Stimulated activated CD8-positive, alpha-beta memory T cell treated with anti-CD3 and anti-CD28 coated beads, Interleukin-15, amount 100 ng/mL, for 4 hours (primary cell): ENCODE data around the gene COL19A1.
"Not testable (repeated sequence)": the region's sequence is repeated elsewhere in the genome, so short reads cannot be mapped to it uniquely, and the experiment has no call there.

Source experiments
- DNase-seq, 2 donors: peaks; one replicate each; pipeline ENCODE4 v3.0.0-alpha.2; 2020; ENCODE audit warnings: low read depth in 2 of 2

COL19A1 gene

GRCh38 chr6:69866770-69867638 is 648 bp downstream of the COL19A1 start:
- peak; percentile 15 to 41 for DNase-seq

DNA sequence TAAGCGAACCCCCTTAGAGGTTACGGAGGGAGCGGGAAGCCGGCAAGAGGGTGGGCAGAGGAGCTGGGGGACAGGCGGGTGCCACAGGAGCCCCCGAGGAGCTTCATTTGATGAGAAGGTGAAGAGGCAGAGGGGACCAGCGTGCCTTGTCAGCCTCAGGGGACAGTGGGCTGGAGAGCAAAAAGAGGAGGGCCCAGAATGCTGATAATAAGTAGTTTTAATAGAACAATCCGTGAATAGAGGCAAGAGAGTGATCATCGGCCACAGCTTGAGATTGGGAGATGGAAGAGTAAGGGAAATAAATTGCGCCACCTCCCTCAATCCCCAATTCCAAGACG is 1.3 kb downstream of the COL19A1 start:
- no peak for DNase-seq

DNA sequence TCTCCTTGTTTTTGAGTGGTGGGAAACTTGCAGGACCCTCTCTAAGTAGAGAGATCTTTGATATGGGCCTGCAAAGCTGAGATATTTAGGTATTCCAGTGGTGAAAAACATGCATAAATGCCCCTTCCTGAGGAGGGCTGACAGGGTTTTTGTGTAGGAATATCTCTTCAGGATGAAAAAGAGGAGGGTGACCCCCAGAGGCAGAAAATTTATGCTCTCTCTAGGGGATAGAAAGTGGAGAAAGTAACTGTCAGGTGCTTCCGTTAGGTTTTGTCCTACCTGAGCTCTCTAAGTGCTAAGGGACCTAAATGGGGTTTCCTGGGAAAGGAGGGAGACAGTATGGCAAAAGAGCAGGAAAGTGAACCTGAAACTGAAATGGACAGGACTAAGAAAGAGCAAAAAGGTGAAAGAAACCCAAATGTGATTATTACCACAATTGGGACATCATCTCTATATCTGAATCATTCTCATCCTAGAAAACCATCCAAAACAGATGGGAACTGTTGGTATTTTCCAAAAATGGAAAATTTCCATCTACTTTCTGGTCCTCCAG is 2.0 kb downstream of the COL19A1 start:
- DNase-seq: no peak

GRCh38 chr6:69868961-69869360 is 2.6 kb downstream of the COL19A1 start:
- DNase-seq: no peak

DNA sequence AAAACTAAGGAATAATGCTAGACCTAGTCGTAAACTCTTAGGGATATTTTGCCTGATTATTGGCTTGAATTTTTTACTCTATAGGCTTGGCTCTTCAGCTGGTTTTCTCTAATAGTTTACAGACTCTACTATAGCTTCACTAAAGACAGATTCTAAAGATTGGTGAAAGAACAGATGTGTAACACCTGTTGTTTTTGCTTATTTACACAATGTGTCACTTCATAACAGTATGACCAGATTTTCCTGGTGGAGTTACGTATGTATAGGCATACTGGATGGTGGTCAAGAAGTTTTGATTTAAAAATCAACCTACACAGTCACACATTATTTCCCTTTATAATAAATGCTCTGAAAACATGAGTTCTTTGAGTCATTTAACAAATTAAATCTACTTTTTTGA is 4.8 kb downstream of the COL19A1 start:
- DNase-seq: no peak

- DNase-seq: no peak
Measured at GRCh38 chr6:69873291-69873690, 6.9 kb downstream of the COL19A1 start.

- no peak for DNase-seq
Measured at GRCh38 chr6:69875715-69876114, 9.4 kb downstream of the COL19A1 start.

DNA sequence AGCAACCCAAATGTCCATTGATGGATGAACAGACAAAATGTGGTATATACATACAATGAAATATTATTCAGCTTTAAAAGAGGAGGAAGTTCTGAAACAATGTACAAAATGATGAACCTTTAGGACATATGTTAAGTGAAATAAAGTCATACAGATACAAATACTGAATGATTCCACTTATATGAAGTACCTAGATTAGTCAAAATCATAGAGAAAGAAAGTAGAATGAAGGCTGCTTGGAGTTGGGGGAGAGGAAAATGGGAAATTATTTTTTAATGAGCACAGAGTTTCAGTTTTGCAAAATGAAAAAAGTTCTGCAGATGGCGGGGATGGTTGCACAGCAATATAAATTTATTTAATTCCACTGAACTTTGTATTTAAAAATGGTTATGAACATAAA is 12.4 kb downstream of the COL19A1 start:
- DNase-seq: no peak

GRCh38 chr6:69880601-69881000 is 14.2 kb downstream of the COL19A1 start:
- no peak for DNase-seq

- no peak for DNase-seq
Measured at GRCh38 chr6:69881322-69882151, 15.2 kb downstream of the COL19A1 start.

- DNase-seq: no peak
Measured at GRCh38 chr6:69883551-69883950, 17.2 kb downstream of the COL19A1 start.

GRCh38 chr6:69884231-69884630 is 17.9 kb downstream of the COL19A1 start:
- no peak for DNase-seq

DNA sequence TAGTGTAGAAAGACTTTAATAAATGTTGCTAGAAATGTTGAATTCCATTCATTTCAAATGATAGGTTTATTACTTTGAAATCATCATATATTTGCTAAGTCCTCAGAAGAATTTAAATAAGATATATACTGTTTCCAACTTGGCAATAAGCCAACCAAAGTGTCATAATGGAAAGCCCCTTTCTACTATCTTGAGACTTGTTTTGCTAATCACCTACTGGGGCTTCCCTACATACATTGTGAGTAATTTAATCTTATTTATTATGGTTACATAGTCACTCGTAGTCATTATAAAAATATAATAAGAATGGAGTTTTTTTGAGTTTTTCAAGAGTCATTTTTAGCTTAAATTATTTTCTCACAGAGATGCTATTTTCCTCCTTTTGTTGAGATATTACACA is 20.7 kb downstream of the COL19A1 start:
- no peak for DNase-seq

- DNase-seq: no peak
Measured at GRCh38 chr6:69887714-69888345, 21.5 kb downstream of the COL19A1 start.

- DNase-seq: no peak
Measured at GRCh38 chr6:69888482-69889233, 22.3 kb downstream of the COL19A1 start.

DNA sequence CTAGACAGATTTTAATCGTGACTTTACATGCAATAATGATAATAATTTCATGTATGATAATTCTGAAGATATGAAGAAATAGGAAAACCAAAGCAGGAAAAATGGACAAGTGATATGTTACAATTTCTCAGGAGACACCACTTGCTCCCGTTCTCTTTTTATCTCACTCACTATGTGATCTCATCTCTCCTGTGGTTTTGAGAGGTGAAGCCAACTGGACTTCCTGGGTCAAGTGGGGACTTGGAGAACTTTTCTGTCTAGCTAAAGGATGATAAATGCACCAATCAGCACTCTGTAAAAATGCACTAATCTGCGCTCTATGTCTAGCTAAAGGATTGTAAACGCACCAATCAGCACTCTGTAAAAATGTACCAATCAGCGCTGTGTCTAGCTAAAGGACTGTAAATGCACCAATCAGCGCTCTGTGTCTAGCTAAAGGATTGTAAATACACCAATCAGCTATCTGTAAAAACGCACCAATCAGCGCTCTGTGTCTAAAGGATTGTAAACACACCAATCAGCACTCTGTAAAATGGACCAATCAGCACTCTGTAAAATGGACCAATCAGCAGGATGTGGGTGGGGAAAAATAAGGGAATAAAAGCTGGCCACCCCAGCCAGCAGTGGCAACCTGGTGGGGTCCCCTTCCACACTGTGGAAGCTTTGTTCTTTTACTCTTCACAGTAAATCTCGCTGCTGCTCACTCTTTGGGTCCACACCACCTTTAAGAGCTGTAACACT is 23.0 kb downstream of the COL19A1 start:
- DNase-seq: not testable (repeated sequence)

DNA sequence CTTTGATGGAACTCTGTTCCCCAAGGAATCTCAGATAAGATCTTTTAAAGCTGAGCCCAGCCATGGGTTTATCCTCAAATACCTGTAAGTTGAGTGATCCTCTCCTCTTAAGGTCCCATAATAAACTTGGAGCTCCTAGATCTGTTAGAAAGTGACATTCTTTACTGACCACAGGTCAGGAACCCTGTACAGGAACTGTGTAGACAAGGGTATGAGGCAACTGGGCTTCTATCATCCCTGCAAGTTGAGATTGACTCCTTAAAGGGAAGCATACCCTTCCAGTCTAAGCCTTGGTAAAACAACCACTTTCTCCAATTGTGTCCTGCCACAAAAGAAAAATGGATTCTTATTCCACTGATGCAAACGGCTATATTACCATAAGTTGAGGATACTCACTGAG is 26.2 kb downstream of the COL19A1 start:
- DNase-seq: not testable (repeated sequence)

- DNase-seq: not testable (repeated sequence)
Measured at GRCh38 chr6:69893266-69893665, 26.9 kb downstream of the COL19A1 start.

GRCh38 chr6:69894578-69895347 is 28.4 kb downstream of the COL19A1 start:
- DNase-seq: no peak

DNA sequence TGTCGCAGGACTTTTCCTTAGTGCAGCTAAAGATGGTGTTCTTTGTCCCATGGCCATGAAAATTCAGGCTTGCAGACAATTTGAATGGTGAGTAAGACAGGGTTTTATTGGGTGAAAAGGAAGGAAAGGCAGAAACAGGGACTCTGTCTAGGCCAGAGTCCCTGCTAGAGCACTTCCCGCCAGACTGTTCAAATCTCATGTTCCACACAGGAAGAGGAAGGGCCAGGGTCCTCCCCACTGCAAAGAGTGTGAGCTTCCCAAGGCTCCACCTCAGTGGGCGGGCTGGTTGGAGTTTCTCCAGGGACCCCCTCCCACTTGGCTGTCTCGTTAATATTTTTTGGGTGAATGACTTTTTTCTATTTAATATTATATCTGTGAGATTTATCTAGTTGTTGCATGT is 29.0 kb downstream of the COL19A1 start:
- no peak for DNase-seq
